Kidney capillary endothelial cell (primary cell): ENCODE results near the gene GAL3ST3.

Source experiments
- DNase-seq: peaks from one replicate; pipeline ENCODE4 v3.0.0-alpha.2; 2018; ENCODE audit warnings: low spot score

GAL3ST3 gene

GRCh38 chr11:66069715-66070603 is 21.0 kb upstream of the GAL3ST3 start, which contains the start of gene PACS1:
Gene PACS1 (plus strand): TSS chr11:66070272. CDS start chr11:66070487, 215 bp downstream.
- peak; percentile 57 for DNase-seq

GRCh38 chr11:66068923-66069714 is 20.2 kb upstream of the GAL3ST3 start:
- no peak for DNase-seq

- DNase-seq: peak; percentile 72
Observed at GRCh38 chr11:66068154-66068821, 19.3 kb upstream of the GAL3ST3 start.

GRCh38 chr11:66067640-66068039 is 18.7 kb upstream of the GAL3ST3 start:
- no peak for DNase-seq

- no peak for DNase-seq
Observed at GRCh38 chr11:66066751-66067150, 17.8 kb upstream of the GAL3ST3 start.

- DNase-seq: no peak
Observed at GRCh38 chr11:66064571-66064970, 15.6 kb upstream of the GAL3ST3 start.

- DNase-seq: no peak
Observed at GRCh38 chr11:66063900-66064299, 14.9 kb upstream of the GAL3ST3 start.

GRCh38 chr11:66062408-66062807 is 13.4 kb upstream of the GAL3ST3 start:
- DNase-seq: no peak

GRCh38 chr11:66061268-66061667 is 12.3 kb upstream of the GAL3ST3 start:
- DNase-seq: no peak

- no peak for DNase-seq
Observed at GRCh38 chr11:66059966-66060680, 11.2 kb upstream of the GAL3ST3 start.

GRCh38 chr11:66056501-66056900 is 7.5 kb upstream of the GAL3ST3 start:
- DNase-seq: no peak

GRCh38 chr11:66055021-66055420 is 6.1 kb upstream of the GAL3ST3 start:
- no peak for DNase-seq

GRCh38 chr11:66052664-66052982 is 3.7 kb upstream of the GAL3ST3 start:
- DNase-seq: no peak

GRCh38 chr11:66051766-66052663 is 3.1 kb upstream of the GAL3ST3 start, which contains the start of gene SF3B2:
Gene SF3B2 (plus strand): TSS chr11:66052364. CDS start chr11:66052385, 21 bp downstream.
- peak; percentile 98 for DNase-seq

GRCh38 chr11:66051371-66051765 is 2.4 kb upstream of the GAL3ST3 start:
- DNase-seq: no peak

GRCh38 chr11:66050581-66051231 is 1.7 kb upstream of the GAL3ST3 start:
- no peak for DNase-seq

- DNase-seq: no peak
Observed at GRCh38 chr11:66047541-66048365, 1.2 kb downstream of the GAL3ST3 start.

GRCh38 chr11:66046901-66047300 is 2.1 kb downstream of the GAL3ST3 start:
- no peak for DNase-seq

GRCh38 chr11:66045177-66045639 is 3.8 kb downstream of the GAL3ST3 start:
- DNase-seq: peak; percentile 67
